HUES6 (cell line): ENCODE measurements around the gene HLA-DQB1.

Source experiments
- H3K27ac ChIP-seq: 2 replicates; pipeline ENCODE4 v1.7.0; 2013; ENCODE audit warnings: low read depth, mild to moderate bottlenecking, low read length, inconsistent platforms
- H3K27me3 ChIP-seq: 2 replicates; pipeline ENCODE4 v1.6.1; 2013; ENCODE audit warnings: low read length; ENCODE audit not compliant: control insufficient read depth, insufficient read depth
- H3K36me3 ChIP-seq: 2 replicates; pipeline ENCODE4 v1.6.1; 2013; ENCODE audit warnings: low read length; ENCODE audit not compliant: control insufficient read depth, insufficient read depth
- H3K4me1 ChIP-seq: 2 replicates; pipeline ENCODE4 v1.6.1; 2013; ENCODE audit warnings: low read length; ENCODE audit not compliant: control insufficient read depth, insufficient read depth
- H3K4me3 ChIP-seq: 2 replicates; pipeline ENCODE4 v1.5.1; 2013; ENCODE audit warnings: low read depth, low read length
- H3K9ac ChIP-seq: one replicate; pipeline ENCODE4 v1.6.1; 2013; ENCODE audit warnings: mild to moderate bottlenecking, low read length
- H3K9me3 ChIP-seq: 2 replicates; pipeline ENCODE4 v1.6.1; 2013; ENCODE audit warnings: low read depth, low read length; ENCODE audit not compliant: control insufficient read depth, insufficient read depth

HLA-DQB1 gene

GRCh38 chr6:32609731-32610640 lies 56.5 kb downstream of the HLA-DQB1 start:
- H3K4me1 ChIP-seq, result peaks cover 13% of the 10 kb centered on the region
- no peak overlapping the region for H3K9ac ChIP-seq
- no peaks in the 10 kb centered on the region for H3K9me3 ChIP-seq
- H3K36me3 ChIP-seq, result no peaks in the 10 kb centered on the region
- no peaks in the 10 kb centered on the region for H3K27me3 ChIP-seq
- H3K4me3 ChIP-seq, result peak overlapping the region; percentile 34; the same call in 1 of the 2 replicates
- H3K27ac ChIP-seq, result no peak overlapping the region
